Astrocyte of the cerebellum (primary cell): ENCODE measurements around the gene ARHGEF6.

ENCODE experiments used
- DNase-seq: peaks from one replicate; pipeline ENCODE4 v3.0.0-alpha.2; 2011; ENCODE audit warnings: low read depth
- H3K4me3 ChIP-seq: 2 replicates; pipeline ENCODE4 v1.5.1; 2011; ENCODE audit warnings: mild to moderate bottlenecking, low read depth, low read length, moderate library complexity
- CTCF ChIP-seq: IDR thresholded peaks from 2 replicates; pipeline ENCODE4 v1.5.1; 2012; ENCODE audit warnings: low read length, low read depth, moderate library complexity, mild to moderate bottlenecking; ENCODE audit errors: missing control alignments
- in situ Hi-C: cut with HindIII; loops from 2 replicates; pipeline ENCODE4 v1.10.0; 2017; ENCODE audit warnings: low sequenced_read_pairs

Gene ARHGEF6

DNA sequence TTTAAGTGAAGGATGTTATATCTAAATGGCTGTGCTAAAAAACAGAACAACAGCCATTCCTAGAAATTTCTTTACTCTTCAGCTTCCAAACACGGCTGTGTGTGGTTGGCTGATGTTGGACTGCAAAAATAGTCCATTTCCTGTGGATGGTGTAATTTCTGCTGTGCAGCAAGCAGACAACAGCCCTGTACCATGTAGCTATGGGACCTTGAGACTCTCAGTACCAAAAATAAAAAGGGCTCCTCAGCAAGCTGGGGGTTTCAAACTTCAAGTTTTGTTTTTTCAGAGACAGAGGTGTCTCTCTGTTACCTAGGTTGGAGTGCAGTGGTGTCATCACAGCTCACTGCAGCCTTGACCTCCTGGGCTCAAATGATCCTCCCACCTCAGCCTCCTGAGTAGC lies 114.6 kb downstream of the ARHGEF6 start:
- in situ Hi-C loops: no loop called here
- no peak for DNase-seq
- no peak for TF ChIP-seq CTCF

GRCh38 chrX:136665258-136665900 lies 115.4 kb downstream of the ARHGEF6 start:
- in situ Hi-C loops: no loop called here
- TF ChIP-seq CTCF: no peak
- no peak overlapping the region for H3K4me3 ChIP-seq
- no peak for DNase-seq

More for the DNA sequence above, 114.6 kb downstream of the ARHGEF6 start:
- H3K4me3 ChIP-seq: no peak overlapping the region

DNA sequence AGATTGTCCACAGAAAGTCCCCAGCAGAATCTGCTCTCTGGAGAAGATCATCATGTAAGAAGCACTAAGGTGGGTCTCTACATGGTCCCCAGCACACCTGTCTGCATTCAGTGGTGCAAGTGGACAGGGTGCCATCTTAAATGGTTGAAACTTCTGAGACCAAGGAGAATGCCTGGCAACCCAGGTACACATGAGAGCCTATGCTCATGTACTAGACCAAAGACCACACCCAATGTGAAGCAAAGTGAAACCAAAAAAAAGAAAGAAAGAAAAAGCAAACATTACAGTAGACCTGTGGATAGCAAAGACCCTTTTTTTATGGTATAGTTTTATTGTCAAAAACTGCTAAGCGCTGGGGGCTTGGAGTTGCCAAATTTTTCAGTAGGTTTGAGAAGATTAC lies 117.8 kb downstream of the ARHGEF6 start:
- no peak overlapping the region for H3K4me3 ChIP-seq
- no peak for DNase-seq
- in situ Hi-C loops: no loop called here
- TF ChIP-seq CTCF: no peak

DNA sequence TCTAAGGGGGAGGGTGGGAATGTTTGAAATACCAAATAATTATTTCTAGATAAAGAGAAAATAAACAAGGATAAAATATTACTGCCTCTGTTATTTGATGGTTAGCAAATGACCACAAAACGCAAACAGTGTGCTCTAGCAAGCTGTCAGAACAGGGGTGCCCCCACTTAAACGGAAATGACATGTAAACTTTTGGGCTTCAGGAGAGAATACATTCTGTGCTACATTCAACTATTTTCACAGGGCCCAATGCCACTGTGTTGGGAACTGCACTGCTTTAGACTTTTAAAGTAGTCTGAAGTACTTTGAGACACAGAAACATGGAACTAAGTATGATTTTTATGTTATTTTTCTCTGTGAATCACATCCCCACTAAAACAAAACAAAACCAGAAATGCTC lies 118.6 kb downstream of the ARHGEF6 start:
- TF ChIP-seq CTCF: no peak
- no peak for DNase-seq
- in situ Hi-C loops: no loop called here
- H3K4me3 ChIP-seq: no peak overlapping the region

- TF ChIP-seq CTCF: no peak
- H3K4me3 ChIP-seq: no peak overlapping the region
- in situ Hi-C loops: no loop called here
- no peak for DNase-seq
These were observed 119.8 kb downstream of the ARHGEF6 start for GRCh38 chrX:136660896-136661295.

- in situ Hi-C loops: no loop called here
- H3K4me3 ChIP-seq: no peak overlapping the region
- no peak for TF ChIP-seq CTCF
- DNase-seq: no peak
These were observed 121.6 kb downstream of the ARHGEF6 start for GRCh38 chrX:136659174-136659573.

GRCh38 chrX:136658151-136658550 lies 122.6 kb downstream of the ARHGEF6 start:
- no peak for DNase-seq
- in situ Hi-C loops: no loop called here
- no peak overlapping the region for H3K4me3 ChIP-seq
- no peak for TF ChIP-seq CTCF
